GM23338 (cell line): Measurements from ENCODE around the gene PCDHGA10. TPM values are rescaled to one million over a fixed set of nuclear protein-coding genes. Genes with fewer than 3 reads are reported as not detected.

Experiments
- ATAC-seq: fragments of 200-7000 bp; cut with Tn5 transposase; 3 replicates; pipeline ENCODE4 v1.9.1; 2020
- DNase-seq: peaks from one replicate; pipeline ENCODE4 v3.0.0-alpha.2; 2015; ENCODE audit warnings: low spot score
- H2AFZ ChIP-seq: fragments of 200-600 bp; sonication (generic); 2 replicates; pipeline ENCODE4 v1.8.0; 2016; ENCODE audit warnings: antibody characterized with exemption, mild to moderate bottlenecking, moderate library complexity
- H3F3A ChIP-seq: fragments of 200-600 bp; sonication (generic); replicated peaks from 2 replicates; pipeline ENCODE4 v1.8.0; 2017; ENCODE audit warnings: antibody characterized with exemption, mixed run types, low read depth
- H3K27ac ChIP-seq: fragments of 200-600 bp; sonication (generic); 2 replicates; pipeline ENCODE4 v1.6.1; 2016; ENCODE audit warnings: low read depth
- H3K27me3 ChIP-seq: fragments of 200-600 bp; sonication (generic); 2 replicates; pipeline ENCODE4 v1.8.0; 2016; ENCODE audit warnings: mild to moderate bottlenecking, mixed run types, moderate library complexity; ENCODE audit not compliant: insufficient read depth
- H3K36me3 ChIP-seq: fragments of 200-600 bp; sonication (generic); 2 replicates; pipeline ENCODE4 v1.8.0; 2016; ENCODE audit warnings: mild to moderate bottlenecking; ENCODE audit not compliant: insufficient read depth
- H3K4me1 ChIP-seq: fragments of 200-600 bp; sonication (generic); 2 replicates; pipeline ENCODE4 v1.8.0; 2016; ENCODE audit warnings: mild to moderate bottlenecking, moderate library complexity; ENCODE audit not compliant: insufficient read depth
- H3K4me2 ChIP-seq: fragments of 200-600 bp; sonication (generic); 2 replicates; pipeline ENCODE4 v1.7.1; 2017; ENCODE audit warnings: mixed run types
- H3K4me3 ChIP-seq: fragments of 200-600 bp; sonication (generic); 2 replicates; pipeline ENCODE4 v1.6.1; 2016; ENCODE audit warnings: mixed run types
- H3K79me2 ChIP-seq: fragments of 200-600 bp; sonication (generic); replicated peaks from 2 replicates; pipeline ENCODE4 v1.8.0; 2017; ENCODE audit warnings: mild to moderate bottlenecking; ENCODE audit not compliant: insufficient read depth
- H3K9me2 ChIP-seq: fragments of 200-600 bp; sonication (generic); 2 replicates; pipeline ENCODE4 v1.8.0; 2017; ENCODE audit not compliant: insufficient read depth
- H4K20me1 ChIP-seq: fragments of 200-600 bp; sonication (generic); replicated peaks from 2 replicates; pipeline ENCODE4 v1.8.0; 2017; ENCODE audit warnings: mild to moderate bottlenecking; ENCODE audit not compliant: insufficient read depth
- H3K27ac Mint-ChIP-seq: 2 replicates; pipeline ENCODE4 v1.8.0; 2020; ENCODE audit warnings: inconsistent platforms, mild to moderate bottlenecking, moderate library complexity, mixed read lengths
- H3K27me3 Mint-ChIP-seq: 3 replicates; pipeline ENCODE4 v1.8.0; 2022; ENCODE audit warnings: low read depth, mild to moderate bottlenecking, moderate library complexity, mixed read lengths, inconsistent platforms; ENCODE audit not compliant: insufficient read depth, poor library complexity
- H3K36me3 Mint-ChIP-seq: 3 replicates; pipeline ENCODE4 v1.8.0; 2021; ENCODE audit warnings: low read depth, mild to moderate bottlenecking, inconsistent platforms, moderate library complexity, mixed read lengths
- H3K4me1 Mint-ChIP-seq: 3 replicates; pipeline ENCODE4 v1.8.0; 2020; ENCODE audit warnings: mild to moderate bottlenecking, inconsistent platforms, mixed read lengths
- H3K4me3 Mint-ChIP-seq: 3 replicates; pipeline ENCODE4 v1.8.0; 2021; ENCODE audit warnings: moderate library complexity, mild to moderate bottlenecking, inconsistent platforms, mixed read lengths
- H3K9me3 Mint-ChIP-seq: 3 replicates; pipeline ENCODE4 v1.8.0; 2020; ENCODE audit warnings: moderate library complexity, mild to moderate bottlenecking, inconsistent platforms, mixed read lengths
- CREB1 ChIP-seq: fragments of 250-450 bp; sonication (Bioruptor Pico); IDR thresholded peaks from 2 replicates; pipeline ENCODE4 v1.5.0; 2020; ENCODE audit warnings: low read depth, mild to moderate bottlenecking, moderate library complexity
- EZH2 ChIP-seq: fragments of 200-600 bp; sonication (generic); IDR thresholded peaks from one replicate; pipeline ENCODE4 v1.8.0; 2017; ENCODE audit warnings: antibody characterized with exemption, mild to moderate bottlenecking, low read depth; ENCODE audit not compliant: unreplicated experiment
- EZH2phosphoT487 ChIP-seq: fragments of 200-600 bp; sonication (generic); IDR thresholded peaks from one replicate; pipeline ENCODE4 v1.8.1; 2018; ENCODE audit warnings: antibody characterized with exemption; ENCODE audit not compliant: unreplicated experiment
- JUNB ChIP-seq: IDR thresholded peaks from one replicate; pipeline ENCODE4 v1.6.1; 2016; ENCODE audit warnings: antibody characterized with exemption; ENCODE audit not compliant: unreplicated experiment
- NANOG ChIP-seq: IDR thresholded peaks from 2 replicates; pipeline ENCODE4 v1.6.1; 2016; ENCODE audit warnings: antibody characterized with exemption, borderline replicate concordance
- POLR2AphosphoS5 ChIP-seq: IDR thresholded peaks from 2 replicates; pipeline ENCODE4 v1.6.1; 2016; ENCODE audit warnings: antibody characterized with exemption, low read depth
- STAT1 ChIP-seq: IDR thresholded peaks from one replicate; pipeline ENCODE4 v1.6.1; 2016; ENCODE audit warnings: antibody characterized with exemption; ENCODE audit not compliant: unreplicated experiment
- ZNF114 ChIP-seq: fragments of 250-450 bp; sonication (Bioruptor Pico); IDR thresholded peaks from 2 replicates; pipeline ENCODE4 v1.5.0; 2020; ENCODE audit warnings: mild to moderate bottlenecking, moderate library complexity
- ZNF331 ChIP-seq: fragments of 250-450 bp; sonication (Bioruptor Pico); IDR thresholded peaks from 2 replicates; pipeline ENCODE4 v1.5.0; 2020; ENCODE audit warnings: low read depth, mild to moderate bottlenecking, moderate library complexity
- polyA plus RNA-seq: library from polyadenylated mRNA; unstranded; fragments of >200 nt; fragmentation: Nextera tagmentation; extraction: Ambion mirVana; gene quantifications from 2 replicates; pipeline ENCODE4 v1.2.1, GENCODE V29; 2016
- total RNA-seq: library from RNA; depleted of rRNA; stranded (reverse); fragments of >200 nt; shearing (Covaris generic); gene quantifications from 2 replicates; pipeline ENCODE4 v1.2.3, GENCODE V29; 2014
- TF ChIP-seq, protein P1 (sequence below): IDR thresholded peaks from one replicate; pipeline ENCODE4 v1.6.1; 2018; ENCODE audit warnings: antibody characterized with exemption; ENCODE audit not compliant: unreplicated experiment
- TF ChIP-seq, protein P2 (sequence below): fragments of 250-450 bp; sonication (Bioruptor Pico); IDR thresholded peaks from 2 replicates; pipeline ENCODE4 v1.5.0; 2020; ENCODE audit warnings: mild to moderate bottlenecking, moderate library complexity
- TF ChIP-seq, protein P3 (sequence below), 2 experiments: fragments of 200-600 bp in 1 of 2; sonication (generic) in 1 of 2; conservative IDR thresholded peaks; 2 replicates each; pipeline versions ENCODE4 v1.5.1 to v1.6.1; 2016 to 2017; ENCODE audit warnings: antibody characterized with exemption in 2 of 2, low read depth in 2 of 2, mild to moderate bottlenecking in 2 of 2, moderate library complexity in 1 of 2
- TF ChIP-seq, protein P4 (sequence below): IDR thresholded peaks from 2 replicates; pipeline ENCODE4 v1.6.1; 2016; ENCODE audit warnings: antibody characterized with exemption

The PCDHGA10 gene
- total and polyA plus RNA-seq, 2 experiments from 2014 or later: 2.1 to 6.5 TPM

DNA sequence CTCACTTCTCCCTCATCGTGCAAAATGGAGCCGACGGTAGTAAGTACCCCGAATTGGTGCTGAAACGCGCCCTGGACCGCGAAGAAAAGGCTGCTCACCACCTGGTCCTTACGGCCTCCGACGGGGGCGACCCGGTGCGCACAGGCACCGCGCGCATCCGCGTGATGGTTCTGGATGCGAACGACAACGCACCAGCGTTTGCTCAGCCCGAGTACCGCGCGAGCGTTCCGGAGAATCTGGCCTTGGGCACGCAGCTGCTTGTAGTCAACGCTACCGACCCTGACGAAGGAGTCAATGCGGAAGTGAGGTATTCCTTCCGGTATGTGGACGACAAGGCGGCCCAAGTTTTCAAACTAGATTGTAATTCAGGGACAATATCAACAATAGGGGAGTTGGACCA lies 18.5 kb downstream of the PCDHGA10 start:
- Histone ChIP-seq H3K9me2 (no peaks in the 10 kb centered on the region), H3K27ac (no peak overlapping the region), H2AFZ (no peak overlapping the region), H3K4me3 (no peak overlapping the region), H4K20me1 (no peaks in the 10 kb centered on the region), H3K79me2 (no peaks in the 10 kb centered on the region), H3F3A (no peaks in the 10 kb centered on the region), H3K4me1 (no peaks in the 10 kb centered on the region), H3K36me3 (peaks cover 8% of the 10 kb centered on the region; the same call in 1 of the 2 replicates), H3K27me3 (no peaks in the 10 kb centered on the region), H3K4me2 (no peak overlapping the region)
- peaks cover 8% of the 10 kb centered on the region for H3K27me3 Mint-ChIP-seq
- peaks cover 68% of the 10 kb centered on the region for H3K36me3 Mint-ChIP-seq
- peaks cover 74% of the 10 kb centered on the region for H3K9me3 Mint-ChIP-seq
- ATAC-seq (no peak), DNase-seq (no peak)
- H3K27ac Mint-ChIP-seq: no peak overlapping the region
- H3K4me1 Mint-ChIP-seq: no peaks in the 10 kb centered on the region
- no peak for TF ChIP-seq CREB1 (CRISPR knock-in tag)
- no peak for TF ChIP-seq ZNF331 (CRISPR knock-in tag)
- TF ChIP-seq STAT1: no peak
- TF ChIP-seq, protein P1, sequence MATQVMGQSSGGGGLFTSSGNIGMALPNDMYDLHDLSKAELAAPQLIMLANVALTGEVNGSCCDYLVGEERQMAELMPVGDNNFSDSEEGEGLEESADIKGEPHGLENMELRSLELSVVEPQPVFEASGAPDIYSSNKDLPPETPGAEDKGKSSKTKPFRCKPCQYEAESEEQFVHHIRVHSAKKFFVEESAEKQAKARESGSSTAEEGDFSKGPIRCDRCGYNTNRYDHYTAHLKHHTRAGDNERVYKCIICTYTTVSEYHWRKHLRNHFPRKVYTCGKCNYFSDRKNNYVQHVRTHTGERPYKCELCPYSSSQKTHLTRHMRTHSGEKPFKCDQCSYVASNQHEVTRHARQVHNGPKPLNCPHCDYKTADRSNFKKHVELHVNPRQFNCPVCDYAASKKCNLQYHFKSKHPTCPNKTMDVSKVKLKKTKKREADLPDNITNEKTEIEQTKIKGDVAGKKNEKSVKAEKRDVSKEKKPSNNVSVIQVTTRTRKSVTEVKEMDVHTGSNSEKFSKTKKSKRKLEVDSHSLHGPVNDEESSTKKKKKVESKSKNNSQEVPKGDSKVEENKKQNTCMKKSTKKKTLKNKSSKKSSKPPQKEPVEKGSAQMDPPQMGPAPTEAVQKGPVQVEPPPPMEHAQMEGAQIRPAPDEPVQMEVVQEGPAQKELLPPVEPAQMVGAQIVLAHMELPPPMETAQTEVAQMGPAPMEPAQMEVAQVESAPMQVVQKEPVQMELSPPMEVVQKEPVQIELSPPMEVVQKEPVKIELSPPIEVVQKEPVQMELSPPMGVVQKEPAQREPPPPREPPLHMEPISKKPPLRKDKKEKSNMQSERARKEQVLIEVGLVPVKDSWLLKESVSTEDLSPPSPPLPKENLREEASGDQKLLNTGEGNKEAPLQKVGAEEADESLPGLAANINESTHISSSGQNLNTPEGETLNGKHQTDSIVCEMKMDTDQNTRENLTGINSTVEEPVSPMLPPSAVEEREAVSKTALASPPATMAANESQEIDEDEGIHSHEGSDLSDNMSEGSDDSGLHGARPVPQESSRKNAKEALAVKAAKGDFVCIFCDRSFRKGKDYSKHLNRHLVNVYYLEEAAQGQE: no peak
- TF ChIP-seq, protein P2, sequence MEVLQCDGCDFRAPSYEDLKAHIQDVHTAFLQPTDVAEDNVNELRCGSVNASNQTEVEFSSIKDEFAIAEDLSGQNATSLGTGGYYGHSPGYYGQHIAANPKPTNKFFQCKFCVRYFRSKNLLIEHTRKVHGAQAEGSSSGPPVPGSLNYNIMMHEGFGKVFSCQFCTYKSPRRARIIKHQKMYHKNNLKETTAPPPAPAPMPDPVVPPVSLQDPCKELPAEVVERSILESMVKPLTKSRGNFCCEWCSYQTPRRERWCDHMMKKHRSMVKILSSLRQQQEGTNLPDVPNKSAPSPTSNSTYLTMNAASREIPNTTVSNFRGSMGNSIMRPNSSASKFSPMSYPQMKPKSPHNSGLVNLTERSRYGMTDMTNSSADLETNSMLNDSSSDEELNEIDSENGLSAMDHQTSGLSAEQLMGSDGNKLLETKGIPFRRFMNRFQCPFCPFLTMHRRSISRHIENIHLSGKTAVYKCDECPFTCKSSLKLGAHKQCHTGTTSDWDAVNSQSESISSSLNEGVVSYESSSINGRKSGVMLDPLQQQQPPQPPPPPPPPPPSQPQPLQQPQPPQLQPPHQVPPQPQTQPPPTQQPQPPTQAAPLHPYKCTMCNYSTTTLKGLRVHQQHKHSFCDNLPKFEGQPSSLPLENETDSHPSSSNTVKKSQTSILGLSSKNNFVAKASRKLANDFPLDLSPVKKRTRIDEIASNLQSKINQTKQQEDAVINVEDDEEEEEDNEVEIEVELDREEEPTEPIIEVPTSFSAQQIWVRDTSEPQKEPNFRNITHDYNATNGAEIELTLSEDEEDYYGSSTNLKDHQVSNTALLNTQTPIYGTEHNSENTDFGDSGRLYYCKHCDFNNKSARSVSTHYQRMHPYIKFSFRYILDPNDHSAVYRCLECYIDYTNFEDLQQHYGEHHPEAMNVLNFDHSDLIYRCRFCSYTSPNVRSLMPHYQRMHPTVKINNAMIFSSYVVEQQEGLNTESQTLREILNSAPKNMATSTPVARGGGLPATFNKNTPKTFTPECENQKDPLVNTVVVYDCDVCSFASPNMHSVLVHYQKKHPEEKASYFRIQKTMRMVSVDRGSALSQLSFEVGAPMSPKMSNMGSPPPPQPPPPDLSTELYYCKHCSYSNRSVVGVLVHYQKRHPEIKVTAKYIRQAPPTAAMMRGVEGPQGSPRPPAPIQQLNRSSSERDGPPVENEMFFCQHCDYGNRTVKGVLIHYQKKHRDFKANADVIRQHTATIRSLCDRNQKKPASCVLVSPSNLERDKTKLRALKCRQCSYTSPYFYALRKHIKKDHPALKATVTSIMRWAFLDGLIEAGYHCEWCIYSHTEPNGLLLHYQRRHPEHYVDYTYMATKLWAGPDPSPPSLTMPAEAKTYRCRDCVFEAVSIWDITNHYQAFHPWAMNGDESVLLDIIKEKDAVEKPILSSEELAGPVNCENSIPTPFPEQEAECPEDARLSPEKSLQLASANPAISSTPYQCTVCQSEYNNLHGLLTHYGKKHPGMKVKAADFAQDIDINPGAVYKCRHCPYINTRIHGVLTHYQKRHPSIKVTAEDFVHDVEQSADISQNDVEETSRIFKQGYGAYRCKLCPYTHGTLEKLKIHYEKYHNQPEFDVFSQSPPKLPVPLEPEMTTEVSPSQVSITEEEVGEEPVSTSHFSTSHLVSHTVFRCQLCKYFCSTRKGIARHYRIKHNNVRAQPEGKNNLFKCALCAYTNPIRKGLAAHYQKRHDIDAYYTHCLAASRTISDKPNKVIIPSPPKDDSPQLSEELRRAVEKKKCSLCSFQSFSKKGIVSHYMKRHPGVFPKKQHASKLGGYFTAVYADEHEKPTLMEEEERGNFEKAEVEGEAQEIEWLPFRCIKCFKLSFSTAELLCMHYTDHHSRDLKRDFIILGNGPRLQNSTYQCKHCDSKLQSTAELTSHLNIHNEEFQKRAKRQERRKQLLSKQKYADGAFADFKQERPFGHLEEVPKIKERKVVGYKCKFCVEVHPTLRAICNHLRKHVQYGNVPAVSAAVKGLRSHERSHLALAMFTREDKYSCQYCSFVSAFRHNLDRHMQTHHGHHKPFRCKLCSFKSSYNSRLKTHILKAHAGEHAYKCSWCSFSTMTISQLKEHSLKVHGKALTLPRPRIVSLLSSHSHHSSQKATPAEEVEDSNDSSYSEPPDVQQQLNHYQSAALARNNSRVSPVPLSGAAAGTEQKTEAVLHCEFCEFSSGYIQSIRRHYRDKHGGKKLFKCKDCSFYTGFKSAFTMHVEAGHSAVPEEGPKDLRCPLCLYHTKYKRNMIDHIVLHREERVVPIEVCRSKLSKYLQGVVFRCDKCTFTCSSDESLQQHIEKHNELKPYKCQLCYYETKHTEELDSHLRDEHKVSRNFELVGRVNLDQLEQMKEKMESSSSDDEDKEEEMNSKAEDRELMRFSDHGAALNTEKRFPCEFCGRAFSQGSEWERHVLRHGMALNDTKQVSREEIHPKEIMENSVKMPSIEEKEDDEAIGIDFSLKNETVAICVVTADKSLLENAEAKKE (CRISPR knock-in tag): no peak
- no peak for TF ChIP-seq EZH2phosphoT487
- TF ChIP-seq NANOG: no peak
- TF ChIP-seq POLR2AphosphoS5: no peak
- TF ChIP-seq, protein P3, sequence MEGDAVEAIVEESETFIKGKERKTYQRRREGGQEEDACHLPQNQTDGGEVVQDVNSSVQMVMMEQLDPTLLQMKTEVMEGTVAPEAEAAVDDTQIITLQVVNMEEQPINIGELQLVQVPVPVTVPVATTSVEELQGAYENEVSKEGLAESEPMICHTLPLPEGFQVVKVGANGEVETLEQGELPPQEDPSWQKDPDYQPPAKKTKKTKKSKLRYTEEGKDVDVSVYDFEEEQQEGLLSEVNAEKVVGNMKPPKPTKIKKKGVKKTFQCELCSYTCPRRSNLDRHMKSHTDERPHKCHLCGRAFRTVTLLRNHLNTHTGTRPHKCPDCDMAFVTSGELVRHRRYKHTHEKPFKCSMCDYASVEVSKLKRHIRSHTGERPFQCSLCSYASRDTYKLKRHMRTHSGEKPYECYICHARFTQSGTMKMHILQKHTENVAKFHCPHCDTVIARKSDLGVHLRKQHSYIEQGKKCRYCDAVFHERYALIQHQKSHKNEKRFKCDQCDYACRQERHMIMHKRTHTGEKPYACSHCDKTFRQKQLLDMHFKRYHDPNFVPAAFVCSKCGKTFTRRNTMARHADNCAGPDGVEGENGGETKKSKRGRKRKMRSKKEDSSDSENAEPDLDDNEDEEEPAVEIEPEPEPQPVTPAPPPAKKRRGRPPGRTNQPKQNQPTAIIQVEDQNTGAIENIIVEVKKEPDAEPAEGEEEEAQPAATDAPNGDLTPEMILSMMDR (conservative IDR thresholded peaks at IDR 0.05; ENCODE audit: low read depth in 2 of 2): no peak
- TF ChIP-seq, protein P4, sequence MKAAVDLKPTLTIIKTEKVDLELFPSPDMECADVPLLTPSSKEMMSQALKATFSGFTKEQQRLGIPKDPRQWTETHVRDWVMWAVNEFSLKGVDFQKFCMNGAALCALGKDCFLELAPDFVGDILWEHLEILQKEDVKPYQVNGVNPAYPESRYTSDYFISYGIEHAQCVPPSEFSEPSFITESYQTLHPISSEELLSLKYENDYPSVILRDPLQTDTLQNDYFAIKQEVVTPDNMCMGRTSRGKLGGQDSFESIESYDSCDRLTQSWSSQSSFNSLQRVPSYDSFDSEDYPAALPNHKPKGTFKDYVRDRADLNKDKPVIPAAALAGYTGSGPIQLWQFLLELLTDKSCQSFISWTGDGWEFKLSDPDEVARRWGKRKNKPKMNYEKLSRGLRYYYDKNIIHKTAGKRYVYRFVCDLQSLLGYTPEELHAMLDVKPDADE: no peak
- TF ChIP-seq JUNB: no peak
- no peak for TF ChIP-seq ZNF114 (CRISPR knock-in tag)
- TF ChIP-seq EZH2: no peak
- H3K4me3 Mint-ChIP-seq: no peak overlapping the region
